HG02759 (cell line): ENCODE data around the gene BDKRB2.

ENCODE experiments used
- ATAC-seq: cut with Tn5 transposase; IDR thresholded peaks from one replicate; pipeline ENCODE4 v1.9.1; 2021; ENCODE audit warnings: mild to moderate bottlenecking, moderate library complexity; ENCODE audit not compliant: unreplicated experiment

BDKRB2 gene

DNA sequence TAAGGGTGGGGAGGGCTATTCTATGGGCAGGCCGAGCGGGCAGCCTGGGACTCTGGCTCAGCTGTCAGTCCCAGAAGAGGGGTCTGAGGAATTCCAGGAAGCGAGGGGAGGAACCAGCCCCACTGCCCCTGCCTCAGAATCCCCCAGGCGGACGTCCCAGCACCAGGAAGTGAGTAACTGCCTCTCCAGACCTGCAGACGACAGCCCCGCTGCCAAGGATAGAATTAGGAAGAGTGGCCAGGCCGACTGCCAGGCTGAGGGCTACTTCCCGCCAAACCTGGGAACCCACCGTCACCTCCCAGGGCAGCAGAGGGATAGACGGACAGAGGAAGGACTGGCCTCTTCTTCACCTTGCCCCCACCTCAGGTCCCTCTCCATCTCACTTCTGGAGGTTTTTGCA, 6.7 kb upstream of the BDKRB2 start:
- no peak for ATAC-seq

DNA sequence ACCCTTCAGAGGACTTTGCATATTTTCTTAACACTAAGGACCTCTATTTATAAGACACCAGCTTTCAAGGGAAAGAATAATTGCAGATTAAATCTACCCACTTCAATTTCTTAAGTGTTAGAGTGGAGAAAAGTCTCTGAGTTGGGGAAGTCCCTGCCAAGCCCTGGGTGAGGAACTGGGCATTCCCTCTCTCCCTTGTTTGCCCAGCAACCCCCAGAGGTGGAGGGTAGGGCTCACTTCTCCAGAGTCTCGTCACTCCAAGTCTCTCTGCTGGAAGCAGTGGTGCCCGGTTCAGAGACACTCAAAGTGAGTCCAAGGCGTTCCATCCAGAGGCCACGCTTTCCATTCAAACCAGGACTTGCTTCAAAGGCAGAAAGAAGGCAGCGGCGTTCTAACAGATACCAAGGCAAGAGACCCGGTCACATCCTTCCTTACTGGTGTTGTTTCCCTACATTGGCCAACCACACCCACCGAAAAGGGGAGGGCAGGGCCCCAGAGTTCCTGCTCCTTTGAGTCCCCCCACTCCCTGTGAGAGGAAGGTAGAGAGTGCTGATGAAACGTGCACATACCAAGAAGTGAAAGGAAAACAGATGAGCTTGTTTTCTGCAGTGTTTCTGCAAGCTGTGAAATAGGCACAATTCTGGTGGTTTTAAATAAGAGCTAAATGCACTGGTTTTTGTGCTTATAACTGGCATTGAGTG, 6.1 kb upstream of the BDKRB2 start:
- no peak for ATAC-seq

DNA sequence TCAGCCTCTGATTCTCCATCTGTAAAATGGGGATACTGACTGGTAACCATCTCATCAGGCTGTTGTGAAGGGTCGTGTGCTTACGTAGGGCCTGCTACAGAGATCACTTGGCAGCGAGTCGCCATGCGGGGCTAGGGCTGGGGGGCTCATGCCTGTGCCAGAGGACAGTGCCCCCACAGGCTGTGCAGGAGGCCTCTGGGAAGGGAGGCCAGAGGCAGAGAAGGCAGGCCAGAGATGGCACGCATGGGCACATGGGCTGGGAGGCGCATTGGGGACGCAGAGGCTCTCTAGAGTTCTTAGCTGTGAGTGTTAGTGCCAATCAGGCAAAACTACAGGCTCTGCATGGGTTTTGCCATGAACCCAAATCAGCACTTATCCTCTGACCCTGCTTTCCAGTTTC, 3.5 kb upstream of the BDKRB2 start:
- no peak for ATAC-seq

DNA sequence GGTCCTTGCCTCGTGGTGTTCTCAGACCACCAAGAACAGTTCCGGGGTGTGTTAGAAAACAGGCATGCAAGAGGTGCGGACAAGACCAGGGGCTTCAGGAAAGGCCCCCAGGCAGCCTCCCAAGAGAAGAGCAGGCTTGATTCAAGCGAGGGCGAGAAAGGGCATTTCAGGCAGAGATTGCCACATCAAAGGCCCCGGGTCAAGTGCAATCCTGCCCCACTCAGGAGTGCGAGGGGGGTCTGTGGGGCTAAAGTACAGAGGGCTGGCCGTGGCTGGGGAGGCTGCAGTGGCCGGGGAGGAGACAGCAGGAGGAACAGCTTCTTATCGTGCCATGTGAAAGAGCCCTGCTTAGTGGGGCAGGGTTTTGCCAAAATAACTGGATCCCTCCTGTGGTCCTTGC, 2.7 kb upstream of the BDKRB2 start:
- no peak for ATAC-seq

DNA sequence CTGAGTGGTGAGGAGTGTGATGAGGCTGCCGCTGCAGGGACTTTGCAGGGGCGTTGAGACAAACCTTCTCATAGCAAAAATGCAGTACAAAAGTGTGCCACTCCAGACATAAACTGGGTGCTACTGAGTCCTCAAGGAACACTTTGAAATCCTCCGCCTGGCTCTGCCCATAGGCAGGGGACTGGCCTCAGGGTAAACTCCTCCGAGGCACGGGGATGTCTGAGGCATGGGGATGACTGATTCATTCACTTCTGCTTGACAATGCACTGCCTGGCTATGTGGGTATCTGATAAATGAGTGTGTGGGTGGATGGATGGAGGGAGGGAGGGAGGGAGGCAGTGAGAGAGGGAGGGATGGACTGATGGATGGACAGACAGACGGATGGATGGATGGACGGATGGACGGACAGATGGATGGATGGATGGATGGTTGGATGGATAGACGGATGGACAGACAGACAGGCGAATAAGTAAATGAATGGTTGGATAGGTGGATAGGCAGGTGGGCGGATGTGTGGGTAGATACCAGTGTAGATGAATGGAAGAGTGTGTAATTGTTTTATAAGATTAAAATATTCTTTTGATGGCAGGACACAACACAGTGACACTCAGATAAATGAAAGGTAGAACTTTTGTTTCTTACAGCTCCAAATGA, 2.1 kb upstream of the BDKRB2 start:
- ATAC-seq, result no peak

DNA sequence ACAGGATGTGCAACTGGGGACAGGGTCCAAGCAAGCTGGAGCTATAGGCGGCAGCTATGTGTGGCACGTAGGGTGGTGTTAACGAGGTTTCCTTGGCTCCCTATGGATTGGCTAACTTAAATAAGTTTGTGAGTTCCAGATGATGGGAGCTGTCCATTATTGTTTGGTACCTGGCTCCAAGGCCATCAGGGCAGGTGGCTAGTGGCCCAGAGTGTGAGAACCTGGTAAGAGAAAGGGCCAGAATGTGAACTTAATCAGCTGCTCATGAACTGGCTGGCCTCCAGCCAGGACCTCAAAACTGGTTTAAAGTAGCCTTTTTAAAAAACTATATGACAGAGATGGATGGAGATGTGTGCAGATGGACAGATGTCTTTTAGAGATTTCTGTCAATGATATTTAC, 1.5 kb upstream of the BDKRB2 start:
- no peak for ATAC-seq

DNA sequence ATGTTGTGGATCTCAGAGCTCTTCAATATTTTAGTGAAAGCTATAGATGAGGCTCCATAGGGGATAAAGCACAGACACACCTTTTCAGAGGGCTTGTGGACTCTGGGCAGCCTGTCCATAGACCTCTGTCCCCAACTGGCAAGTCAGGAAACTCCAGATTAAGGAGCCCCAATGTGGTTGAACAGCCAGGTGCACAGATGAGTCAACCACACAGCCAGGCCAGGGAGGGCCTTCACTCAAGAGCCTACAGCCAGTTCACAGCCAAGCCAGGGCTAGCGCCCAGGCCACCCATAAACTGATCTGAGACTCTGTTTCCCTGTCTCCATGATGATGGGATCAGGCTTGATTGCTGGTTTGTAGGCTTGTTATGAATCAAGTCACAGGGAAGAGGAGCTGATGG, 1.0 kb upstream of the BDKRB2 start:
- ATAC-seq, result no peak

DNA sequence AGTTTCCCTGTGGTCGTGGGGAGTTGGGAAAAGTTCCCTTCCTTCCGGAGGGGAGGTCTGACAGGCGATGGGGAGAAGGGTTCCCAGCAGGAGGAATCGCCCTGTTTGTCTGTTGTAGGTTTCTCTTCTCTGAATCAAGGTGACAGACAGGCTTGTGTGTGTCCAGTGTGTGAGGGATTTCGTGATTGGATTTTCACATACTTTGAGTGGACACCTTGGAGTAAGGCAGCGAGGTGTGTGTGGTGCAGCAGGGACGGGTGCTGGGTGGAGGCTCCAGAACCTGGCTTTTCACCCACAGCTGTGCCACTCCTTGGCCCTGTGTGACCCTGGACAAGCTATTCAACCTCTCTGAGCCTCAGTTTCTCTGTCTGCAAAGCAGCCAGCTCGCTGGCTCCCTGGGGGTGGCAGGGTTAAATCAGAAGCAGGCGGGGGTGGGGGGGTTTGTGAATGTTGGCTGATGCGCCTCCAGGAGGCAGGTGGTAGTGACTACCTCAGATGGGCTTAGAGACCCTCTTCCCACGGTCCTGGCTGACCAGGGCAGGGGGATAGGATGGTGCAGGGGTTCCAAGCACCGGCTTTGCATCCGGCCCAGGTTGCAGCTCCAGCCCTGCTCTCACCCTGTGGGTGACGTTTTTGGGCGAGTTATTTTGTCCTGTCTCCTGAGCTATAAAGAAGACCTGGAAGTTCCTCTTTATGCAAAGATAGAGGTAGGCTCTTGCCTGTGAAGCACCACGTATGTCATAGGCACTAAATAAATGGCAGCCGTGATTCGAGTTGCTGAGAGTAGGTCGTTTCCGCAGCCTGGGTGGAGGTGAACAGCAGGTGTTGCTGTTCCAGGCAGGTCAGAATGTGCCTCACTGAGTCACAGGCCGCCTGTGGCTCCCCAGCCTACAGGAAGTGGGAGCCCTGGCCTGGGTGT, 679 bp downstream of the BDKRB2 start:
- ATAC-seq, result no peak

DNA sequence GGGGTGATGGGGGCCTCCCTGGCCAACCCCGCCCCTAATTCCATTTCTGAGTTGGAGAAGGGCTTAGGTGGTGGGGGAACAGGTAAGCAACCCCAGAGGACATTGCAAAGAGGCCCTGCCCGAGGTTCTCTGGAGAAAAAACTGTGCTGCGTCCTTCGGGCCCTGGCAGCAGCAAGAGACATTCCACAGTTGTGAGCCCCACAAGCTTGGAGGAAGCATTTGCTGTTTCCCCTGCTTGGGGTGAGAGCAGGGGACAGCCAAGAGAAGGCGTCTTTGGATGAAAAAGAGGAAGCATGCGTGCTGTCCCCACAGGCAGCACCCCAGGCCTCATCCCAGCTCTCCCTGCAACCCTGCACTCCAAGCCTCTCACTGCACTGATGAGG, 1.3 kb downstream of the BDKRB2 start:
- ATAC-seq, result no peak

DNA sequence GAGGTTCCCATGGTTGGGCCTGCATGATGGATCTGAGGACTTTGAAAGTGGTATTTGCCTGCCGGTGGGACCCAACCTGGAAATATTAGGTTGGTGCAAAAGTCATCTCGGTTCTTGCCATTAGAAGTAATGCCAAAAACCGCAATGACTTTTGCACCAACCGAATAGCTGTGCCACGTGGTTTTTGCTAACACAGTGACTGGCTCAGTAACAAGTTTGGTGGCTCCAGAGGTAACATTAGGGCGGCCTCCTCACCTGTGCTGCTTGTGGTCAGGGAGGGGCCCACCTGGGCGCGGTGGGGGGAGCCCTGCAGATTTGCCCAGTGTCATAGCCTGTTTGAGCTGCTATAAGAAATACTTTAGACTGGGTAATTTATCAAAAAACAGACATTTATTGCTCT, 1.8 kb downstream of the BDKRB2 start:
- ATAC-seq, result no peak

DNA sequence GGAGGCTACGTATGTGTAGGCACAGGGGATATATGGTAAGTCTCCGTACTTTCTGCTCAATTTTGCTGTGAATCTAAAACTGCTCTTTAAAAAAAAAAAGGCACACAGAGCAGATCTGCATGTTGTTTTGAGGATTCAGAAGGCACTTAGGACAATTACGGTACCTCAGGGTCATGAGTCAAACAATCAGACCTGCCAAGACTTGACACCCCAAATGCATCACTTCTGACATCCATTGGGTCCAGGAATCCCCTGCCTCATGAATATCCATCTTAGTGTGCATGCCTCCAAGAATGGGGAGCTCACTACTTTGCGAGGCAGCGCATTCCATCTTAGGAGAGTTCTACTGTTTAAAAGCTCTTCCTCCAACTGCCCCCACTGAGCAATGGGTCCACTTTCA, 3.0 kb downstream of the BDKRB2 start:
- no peak for ATAC-seq

DNA sequence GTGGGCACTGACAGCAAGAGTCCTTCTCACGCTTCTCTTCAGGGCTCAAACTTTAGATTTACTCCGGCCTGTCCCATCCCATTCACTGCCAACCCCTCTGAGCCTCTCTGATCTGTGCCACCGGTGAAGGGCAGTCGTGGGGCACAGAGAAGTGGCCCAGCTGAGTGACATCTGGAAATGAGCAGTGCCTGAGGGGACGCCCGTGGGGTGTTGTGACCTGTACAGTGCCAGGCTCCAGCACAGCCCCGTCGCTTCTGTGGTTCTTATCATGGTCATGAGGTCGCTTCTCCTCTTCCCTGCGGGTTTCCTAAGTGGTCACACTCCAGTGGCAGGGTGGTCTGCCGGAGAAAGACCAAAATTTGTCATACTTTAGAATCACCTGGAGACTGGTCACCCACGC, 4.1 kb downstream of the BDKRB2 start:
- no peak for ATAC-seq

DNA sequence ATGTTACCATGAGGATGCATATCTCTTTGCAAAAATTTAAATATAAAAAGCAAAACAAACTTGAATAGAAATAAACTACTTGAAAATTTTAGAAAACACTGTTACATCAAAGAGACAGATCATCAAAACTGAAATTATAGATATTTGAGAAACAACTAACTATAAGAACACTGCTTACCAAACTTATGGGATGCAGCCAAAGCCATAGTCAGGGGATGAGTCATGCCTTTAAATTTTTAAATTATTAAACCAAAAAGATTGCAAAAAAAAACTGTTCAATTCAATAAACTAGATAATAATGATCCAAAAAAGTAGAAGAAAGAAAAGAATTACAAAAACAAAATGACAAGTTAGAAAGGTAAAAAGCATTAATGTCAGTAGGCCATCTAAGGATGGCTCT, 7.5 kb downstream of the BDKRB2 start:
- ATAC-seq, result no peak

DNA sequence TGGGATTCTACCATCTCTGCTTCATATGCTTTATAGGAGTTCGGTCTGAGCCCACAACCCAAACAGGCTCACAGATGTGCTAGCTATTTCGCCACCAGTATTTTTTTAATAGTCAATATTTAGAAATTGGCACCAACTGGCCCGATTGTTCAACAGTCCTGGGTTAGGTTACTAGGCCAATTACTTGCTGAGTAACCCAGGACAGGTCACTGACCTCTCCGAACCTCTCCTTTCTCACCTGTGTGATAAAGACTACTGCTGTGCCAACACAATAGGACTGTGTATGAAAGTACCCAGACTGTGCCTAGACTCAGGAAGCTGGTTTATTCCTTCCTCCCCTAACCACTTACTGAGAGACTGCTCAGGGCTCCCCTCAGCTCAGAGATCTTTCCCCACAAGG, 8.3 kb downstream of the BDKRB2 start:
- ATAC-seq, result no peak

DNA sequence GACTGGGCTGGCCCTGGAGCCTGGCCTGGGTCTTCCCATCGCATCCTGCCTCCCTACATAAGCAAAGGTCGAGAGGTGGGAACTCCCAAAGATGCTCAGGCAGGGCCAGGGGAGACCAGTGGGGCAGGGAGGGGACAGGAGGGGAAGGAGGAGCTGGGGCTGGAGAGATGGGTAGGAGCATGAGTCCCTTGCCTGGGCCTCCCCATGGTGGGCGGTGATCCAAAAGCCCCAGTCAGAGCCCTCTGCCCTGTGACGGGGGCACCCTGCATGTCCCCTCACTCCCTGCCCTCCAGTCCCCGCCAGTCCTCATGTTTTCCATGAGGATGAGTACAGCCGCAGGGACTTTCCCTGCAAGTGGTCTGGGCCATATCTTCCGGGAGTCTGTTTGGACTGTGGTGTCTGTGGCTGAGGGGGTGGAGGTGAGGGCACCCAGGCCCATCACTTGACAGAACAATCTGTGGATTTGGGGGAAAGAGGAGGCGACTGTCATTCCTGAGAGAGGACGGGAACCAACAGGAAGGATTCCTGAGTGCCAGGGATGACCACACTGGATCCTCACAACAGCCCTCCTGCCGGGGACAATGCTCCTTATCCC, 9.3 kb downstream of the BDKRB2 start:
- ATAC-seq, result no peak

DNA sequence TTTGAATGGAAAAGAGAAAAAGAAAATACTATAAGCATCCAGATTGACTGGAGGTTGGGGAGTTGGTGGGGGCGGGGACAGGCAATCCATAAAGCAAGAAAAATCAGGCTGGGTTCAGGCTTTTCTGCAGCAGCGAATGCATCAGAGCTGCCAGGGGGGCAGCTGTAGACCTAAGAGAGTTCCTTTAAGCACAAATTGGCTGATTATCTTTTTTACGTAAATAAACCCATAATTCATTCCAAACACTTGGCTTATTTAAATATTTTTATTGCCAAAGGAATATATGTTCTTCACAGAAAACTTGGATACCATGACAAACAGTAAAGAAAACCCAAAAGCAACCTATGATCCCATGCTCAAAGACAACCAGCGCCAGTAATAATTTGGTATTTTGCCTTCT, 10.2 kb downstream of the BDKRB2 start:
- no peak for ATAC-seq

DNA sequence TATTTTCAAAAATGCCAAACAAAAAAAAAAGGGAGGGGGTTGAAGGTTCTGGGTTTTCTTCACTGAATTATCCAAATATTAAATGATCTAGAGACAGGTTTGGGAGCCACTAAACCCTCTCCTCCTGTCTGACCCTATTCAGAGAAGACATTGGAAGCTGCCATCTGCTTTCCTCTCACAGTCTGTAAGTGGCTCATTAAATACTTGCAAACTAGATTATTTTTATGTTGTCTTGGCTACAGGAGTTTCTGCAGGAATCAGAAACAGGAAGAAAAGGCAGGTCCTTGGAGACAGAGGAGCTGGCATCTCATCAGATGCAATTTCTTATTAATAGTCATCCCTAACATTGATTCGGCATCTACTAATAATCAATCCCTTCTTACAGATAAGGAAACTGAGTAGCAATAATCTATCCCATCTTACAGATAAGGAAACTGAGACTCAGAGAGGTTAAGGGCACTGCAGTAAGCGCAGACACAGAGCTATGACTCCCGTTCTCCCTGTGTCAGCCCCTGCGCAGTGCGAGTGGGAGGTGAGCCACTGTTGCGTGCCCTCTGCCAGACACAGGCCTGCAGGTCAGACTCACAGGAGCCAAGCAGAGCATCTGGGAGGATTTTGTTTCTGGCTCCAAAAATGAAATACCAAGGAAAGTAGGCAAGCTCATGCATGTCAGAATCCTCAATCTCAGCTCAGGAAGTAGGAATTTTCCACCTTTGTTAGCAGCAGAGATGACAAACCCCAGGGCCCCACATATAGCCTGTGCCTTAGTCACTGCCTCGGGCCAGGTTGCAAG, 11.0 kb downstream of the BDKRB2 start:
- no peak for ATAC-seq

DNA sequence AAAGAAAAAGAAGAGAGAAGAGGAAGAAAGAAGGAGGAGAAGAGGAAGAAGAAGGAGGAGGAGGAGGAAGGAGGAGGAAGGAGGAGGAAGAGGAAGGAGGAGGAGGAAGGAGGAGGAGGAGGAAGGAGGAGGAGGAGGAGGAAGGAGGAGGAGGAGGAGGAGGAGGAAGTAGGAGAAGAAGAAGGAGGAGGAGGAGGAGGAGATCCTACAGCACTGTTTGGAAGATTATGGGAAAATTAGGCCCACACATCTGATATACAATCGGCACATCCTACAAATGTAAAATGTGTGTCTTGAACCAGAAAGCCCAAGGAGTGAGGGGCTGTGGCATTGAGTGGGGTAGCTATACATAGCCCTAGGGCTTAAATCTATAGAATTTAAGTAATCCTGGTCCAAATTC, 12.0 kb downstream of the BDKRB2 start:
- ATAC-seq, result no peak

DNA sequence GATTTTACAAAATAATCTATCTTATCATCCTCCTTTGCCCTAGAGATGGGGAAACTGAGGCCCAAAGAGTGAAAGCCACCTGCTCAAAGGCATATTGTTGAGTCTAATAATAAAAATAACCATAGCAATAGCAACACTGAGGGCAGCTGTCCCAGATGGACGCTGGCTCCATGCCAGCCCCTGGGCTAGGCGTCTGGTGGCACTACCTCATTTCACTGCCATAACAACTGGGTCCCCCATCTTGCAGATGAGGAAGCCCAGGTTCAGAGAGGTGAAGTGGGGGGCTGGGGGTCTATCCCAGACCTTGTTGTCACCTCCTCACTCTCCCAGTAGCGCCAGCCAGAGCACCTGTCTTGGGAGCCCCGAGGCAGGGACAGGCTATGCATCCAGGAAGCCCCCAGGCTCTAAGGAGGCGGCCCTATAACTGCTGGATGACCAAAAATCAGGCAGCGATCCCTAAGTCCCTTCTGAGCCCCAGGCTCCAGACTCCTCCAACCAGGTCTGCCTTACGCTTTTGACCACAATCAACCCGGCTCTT, 12.8 kb downstream of the BDKRB2 start:
- no peak for ATAC-seq

DNA sequence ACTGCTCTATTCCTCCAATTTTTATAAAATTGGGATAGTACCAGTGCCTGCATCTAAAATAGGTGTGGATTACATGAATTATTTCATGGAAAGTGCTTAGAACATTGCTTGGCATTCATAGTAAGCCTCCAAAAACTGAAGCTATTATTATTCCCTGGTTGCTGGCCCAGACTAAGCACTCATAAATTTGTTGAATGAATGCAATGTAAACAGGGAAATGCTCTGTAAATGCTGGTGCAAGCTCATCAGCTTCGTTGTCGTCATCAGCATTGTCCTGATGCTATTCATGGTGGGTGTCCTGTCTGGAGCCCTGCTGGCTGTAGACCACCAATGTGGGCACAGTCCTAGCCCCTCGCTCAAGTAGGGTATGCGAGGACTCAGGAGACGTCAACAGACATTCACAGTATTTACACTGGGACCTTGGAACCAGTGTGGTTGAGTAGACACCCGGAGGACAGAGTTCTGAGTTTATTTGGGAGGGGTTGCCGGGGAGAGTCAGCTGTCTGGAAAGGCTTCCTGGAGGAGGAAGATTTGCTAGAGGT, 16.5 kb downstream of the BDKRB2 start:
- ATAC-seq, result no peak
